NCI-H226 (cell line): Measurements from ENCODE around the gene METTL2B.
A peak's percentile ranks its signal among the peaks of the same experiment; 100 is the strongest.

ENCODE experiments used
- DNase-seq: peaks from one replicate; pipeline ENCODE4 v3.0.0-alpha.2; 2015

Gene METTL2B, protein sequence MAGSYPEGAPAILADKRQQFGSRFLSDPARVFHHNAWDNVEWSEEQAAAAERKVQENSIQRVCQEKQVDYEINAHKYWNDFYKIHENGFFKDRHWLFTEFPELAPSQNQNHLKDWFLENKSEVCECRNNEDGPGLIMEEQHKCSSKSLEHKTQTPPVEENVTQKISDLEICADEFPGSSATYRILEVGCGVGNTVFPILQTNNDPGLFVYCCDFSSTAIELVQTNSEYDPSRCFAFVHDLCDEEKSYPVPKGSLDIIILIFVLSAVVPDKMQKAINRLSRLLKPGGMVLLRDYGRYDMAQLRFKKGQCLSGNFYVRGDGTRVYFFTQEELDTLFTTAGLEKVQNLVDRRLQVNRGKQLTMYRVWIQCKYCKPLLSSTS

DNA sequence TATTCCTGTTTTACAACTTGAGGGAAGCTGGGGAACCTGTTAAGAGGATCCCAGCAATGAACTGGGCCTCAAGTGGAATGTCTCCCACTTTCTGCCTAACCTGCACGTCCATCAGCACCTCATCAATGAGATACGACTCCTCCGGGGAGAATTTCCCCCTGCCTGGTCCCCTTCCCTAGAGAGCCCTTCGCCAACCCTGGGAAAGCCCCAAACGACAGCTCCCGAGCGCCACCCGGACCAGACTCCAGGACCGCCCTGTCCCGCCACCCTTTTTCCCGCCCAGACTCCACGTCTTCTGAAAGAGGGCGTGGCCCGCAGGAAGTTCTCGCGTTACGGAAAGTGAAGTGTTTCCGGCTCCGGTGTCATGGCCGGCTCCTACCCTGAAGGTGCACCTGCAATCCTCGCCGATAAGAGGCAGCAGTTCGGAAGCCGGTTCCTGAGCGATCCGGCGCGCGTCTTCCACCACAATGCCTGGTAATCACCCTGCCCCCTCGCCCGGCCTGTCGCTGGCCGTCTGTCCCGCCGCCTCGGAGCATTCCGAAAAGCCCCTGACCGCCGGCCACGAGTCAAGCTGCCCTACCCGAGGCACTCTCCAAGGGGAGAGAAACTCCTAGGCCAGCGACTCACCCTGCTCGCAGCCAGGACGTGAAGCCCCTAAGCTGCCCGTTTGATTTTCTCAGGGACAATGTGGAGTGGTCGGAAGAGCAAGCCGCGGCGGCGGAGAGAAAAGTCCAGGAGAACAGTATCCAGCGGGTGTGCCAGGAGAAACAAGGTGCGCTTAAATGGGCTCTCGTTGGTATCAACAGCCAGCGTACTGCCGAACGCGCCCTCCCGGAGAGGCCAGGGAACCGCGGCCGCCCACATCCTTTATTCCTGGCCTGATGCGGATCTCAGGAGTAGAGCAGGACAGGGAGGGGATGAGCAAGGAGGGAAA is at the start of gene METTL2B:
Gene METTL2B (plus strand): TSS at position 347 of the 934 bp plus-strand sequence. CDS start 18 bp downstream, at position 365.
- peak; percentile 91 for DNase-seq

DNA sequence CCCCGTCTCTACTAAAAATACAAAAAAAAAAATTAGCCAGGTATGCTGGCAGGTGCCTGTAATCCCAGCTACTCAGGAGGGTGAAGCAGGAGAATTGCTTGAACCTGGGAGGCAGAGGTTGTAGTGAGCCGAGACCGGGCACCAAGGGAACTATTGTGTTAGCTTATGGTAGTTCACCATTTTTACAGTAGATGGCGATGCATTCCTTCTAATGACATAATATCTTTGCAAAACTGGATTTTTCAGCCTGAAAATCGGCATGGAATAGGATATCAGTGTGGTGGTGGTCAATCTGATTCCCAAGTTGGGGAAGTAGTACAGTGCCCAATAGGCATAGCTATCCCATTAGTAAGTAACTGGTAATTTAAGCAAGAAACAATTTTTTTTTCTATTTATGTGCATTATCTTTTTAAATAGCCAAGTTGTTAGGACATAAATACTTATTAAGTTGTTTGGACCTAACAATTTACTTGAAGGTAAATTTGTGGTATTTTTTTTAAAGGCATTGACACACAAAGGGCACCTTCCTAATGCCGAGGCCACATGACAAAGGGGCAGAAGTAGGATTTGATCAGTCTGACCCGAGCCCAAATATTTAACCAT is 49.2 kb upstream of the METTL2B start:
- DNase-seq, result no peak

DNA sequence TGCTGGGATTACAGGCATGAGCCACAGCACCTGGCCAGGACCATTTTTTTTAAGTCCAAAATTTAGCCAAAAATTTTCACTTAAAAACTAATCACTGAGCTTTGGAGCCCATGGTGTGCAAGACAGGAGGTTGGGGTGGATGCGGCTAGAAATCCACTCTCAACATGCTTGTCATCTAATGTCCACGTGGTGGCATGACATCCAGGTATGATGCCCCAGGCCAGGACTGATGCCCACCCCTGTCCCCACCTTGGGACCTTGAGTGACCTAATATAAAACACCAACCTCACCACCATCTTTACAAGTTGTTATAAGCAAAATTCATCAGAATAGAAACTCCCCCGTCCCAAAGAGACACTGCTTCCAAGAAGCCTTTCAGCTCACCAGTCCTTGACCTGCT is 46.3 kb upstream of the METTL2B start:
- DNase-seq, result no peak

DNA sequence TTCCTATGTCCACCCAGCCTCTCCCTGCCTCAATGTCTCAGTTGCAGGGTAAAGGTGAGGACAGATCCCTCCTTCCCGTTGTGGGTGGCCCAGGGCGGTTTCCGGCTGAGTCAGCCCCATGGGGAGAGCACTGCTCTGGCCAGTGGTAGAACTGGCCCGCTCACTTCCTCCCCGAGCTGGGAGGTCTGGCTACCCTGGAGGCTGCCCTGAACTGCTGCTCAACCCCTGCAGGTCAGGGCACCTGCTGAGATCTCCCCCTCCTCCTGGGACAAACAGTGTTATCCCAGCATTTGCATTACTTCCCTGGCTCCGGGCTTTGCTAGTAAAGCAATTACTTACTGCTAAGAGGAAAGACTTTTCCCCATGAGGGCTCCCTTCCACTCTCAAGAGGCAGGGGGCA is 45.3 kb upstream of the METTL2B start:
- DNase-seq, result no peak

DNA sequence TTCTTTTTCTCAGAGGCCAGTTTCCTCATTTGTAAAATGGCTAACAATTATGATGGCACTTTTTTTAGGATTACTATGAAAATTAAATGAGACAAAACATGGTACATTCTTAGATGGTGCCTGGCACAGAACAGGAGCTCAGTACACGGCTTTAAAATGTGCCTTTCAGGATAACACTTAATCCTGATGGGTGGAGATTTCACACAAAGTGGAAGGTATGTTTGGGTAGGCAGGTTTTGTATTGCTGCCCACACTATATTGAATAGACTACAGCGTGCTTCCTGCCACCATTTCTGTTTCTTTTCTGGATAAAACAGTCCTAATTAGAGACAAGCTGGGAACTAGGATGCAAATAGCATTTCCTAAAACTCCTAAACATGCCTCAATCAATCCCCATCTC is 44.8 kb upstream of the METTL2B start:
- no peak for DNase-seq

DNA sequence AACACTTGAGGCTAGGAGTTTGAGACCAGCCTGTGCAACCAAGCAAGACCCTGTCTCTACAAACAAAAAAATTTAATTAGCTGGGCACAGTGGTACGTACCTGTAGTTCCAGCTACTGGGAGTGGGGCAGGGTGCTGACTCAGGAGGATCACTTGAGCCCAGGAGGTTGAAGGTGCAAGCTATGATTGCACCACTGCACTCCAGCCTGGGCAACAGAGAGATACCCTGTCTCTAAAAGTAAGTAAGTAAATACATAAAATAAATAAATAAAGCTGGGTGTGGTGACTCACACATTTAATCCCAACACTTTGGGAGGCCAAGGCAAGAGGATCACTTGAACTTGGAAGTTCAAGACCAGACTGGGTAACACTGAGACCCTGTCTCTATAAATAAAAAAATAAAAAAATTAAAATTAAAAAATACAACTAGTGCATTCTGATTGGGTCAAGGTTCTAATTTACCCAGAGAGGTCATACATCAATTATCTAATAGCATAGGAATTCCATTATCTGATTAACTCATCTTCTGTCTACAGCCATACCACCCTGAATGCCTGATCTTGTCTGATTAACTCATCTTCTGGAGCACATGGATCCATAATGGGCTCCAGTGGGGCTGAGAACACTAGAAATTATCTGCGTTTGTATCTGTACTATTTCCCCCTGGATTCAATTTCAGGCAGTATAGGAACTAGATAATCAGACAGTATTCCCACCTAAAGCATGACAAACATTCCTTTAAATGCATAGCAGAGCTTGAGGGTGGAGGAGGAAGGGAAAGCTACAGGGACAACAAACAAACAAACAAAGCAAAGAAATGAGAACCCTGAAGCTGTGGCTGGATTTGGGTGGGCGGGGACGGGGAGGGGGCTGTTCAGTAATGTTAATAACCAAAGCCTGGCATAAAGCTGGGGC is 41.9 kb upstream of the METTL2B start:
- no peak for DNase-seq

DNA sequence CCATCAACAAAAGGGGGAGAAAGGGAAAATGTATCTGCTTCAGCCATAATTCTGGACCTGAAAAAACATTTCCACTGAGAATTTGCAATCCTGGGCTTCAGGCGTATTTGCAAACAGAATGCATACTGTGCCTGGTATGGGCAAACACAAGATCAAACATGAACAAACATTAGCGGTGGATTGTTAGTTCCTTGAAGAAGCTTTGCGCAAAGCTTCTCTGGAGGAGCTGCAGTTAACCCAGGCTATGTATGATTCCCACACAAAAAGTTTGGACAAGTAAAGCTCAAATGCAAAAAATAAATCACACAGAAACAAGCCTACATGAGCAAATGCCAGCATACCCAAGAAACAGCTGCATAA is 41.2 kb upstream of the METTL2B start:
- DNase-seq, result no peak

DNA sequence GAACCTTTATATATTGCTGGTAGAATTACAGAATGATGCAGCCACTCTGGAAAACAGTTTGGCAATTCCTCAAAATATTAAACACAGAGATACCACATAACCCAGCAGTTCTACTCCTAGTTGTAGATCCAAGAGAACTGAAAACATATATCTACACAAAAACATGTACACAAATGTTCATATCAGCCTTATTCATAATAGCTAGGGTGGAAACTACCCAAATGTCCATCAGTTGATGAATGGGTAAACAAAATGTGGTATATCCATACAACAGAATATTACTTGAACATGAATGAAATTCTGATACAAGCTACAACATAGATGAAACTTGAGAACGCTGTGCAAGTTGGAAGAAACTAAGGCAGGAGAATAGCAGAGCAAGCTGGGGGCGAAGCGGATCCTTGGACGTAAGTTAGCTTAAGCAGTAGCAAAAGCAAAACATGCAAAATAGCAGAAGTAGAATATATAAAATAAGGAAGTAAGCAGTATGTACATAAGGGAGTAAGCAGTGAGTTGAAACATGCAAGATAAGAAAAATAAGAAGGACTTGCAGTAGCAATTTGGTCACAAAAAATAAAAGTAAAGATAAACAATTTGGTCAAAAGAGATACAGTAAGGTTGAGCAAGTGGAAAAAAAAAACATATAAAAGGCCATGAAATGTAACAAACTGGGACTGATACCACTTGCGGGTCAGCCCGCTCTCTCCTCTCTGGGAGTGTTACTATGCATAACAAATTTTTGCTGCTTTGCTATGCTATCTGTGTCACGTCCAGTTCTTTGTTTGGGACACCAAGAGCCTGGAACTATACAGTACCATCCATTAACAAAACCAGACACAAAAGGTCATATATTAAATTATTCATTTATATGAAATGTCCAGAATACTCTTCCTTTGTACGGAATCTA is 38.9 kb upstream of the METTL2B start:
- DNase-seq, result no peak

DNA sequence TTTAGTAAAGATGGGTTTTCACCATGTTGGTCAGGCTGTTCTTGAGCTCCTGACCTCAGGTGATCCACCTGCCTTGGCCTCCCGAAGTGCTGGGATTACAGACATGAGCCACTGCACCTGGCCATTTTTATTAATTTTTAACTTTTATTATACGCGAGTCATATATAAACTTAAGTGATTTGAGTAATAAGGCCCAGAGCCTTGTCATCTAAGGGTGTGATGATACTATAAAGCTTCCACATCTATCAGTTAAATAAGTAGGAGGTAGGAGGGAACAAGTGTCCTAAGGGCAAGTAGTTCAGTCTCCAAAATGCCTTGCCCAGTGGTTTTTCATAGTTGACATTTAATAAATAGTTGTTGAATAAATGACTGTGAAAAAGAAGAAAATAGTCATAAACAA is 34.2 kb upstream of the METTL2B start:
- no peak for DNase-seq

DNA sequence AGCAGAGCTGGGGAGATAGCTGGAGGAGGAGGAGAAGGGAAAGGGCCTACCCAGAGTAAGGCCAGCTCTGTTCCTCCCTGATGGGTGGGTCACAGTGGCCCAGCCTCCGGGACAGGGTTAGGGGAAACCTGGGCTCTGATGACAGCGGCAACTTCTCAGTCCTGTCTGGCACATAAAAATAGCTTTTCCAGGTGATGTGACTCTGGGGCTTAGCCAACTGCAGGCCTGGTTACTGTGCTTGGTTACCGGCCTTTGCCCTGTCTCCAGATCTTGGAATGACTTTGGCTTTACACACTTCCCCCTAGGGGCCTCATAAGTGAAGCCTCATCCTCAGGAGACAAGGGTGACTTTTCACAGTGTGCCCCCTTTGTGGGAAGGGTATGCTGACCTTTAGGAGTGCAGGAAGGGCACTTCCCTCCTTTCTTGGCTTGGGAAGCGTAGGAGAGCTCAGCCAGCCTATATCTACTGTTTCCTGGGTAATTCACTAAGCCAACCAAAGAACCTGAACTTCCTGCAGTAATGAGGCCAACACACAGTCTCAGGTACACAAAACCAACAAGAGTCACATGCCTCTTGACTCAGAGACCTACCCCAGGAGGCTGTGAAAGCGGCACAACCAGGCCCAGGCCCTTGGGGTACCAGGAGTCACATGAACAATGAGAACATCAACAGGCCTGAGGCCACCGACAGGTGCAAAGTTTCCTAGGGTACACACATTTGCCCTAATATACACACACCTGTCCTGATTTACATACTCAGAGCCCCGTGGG is 32.5 kb upstream of the METTL2B start:
- no peak for DNase-seq

DNA sequence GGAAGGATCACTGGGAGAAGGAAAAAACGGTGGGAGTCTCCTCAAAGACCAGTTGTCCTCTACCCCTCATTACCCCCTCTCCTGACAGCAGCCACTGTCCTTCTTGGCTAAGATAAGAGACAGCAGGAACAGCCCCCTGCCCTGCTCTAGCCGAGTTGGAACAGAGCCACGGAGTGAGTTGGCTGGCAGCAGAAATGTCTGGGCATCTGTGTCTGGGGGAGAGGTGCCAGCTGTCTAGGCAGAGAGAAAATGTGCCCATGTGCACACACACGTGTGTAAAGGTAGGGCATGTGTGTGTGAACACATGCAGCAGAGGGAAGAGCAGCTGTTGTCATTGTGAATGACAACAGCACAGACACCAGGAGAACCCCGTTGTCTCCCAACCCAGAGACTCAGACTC is 30.2 kb upstream of the METTL2B start:
- DNase-seq, result no peak

DNA sequence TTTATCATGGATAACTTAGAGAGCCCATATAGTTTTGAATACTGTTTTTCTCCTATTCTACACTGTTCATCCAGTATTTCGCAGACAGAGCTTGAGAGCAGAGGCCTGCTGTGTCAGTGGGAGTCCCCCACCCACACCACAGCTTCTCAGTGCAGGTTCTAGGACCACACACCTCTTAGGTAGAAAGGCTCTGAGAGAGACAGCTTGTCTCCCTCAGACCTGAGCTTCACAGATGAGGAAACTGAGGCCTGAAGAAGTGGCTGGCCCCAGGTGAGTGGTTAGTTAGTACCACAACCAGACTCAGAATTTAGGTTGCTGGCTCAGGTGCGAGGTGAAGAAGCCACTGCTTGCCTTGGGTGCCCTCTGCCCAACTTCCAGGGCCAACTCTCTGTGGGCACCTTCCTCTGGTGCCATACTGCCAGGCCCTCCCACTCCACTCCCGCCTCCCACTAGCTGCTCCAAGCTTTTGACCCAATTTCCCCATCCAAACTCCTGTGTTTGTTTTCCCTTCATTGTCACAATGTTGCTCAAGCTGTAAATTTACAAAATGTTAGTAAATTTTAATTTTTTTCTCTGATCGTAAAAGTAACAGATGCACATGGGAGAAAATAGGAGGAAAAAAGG is 28.5 kb upstream of the METTL2B start:
- DNase-seq, result no peak

DNA sequence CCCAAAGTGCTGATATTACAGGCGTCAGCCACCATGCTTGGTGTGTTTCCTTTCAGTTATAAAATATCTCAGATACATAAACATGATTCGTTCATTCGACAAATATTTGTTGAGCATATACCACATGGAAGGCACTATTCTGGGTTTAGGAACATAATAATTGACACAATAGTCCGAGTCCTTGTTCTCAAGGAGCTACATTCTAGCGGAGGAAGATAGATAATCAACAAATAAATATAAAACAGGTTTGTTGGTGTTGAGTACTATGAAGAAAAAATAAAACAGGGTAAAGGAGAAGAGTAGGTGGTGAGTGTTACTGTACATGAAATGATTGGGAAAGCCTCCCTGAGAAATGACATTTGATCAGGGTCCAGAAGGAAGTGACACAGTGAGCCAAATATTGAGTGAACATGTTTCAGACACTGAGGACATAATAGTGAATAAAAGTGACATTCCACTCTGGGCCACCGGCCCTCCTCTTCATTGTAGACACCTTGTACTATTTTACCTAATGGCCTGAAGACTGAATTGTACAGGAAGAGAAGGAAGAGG is 27.7 kb upstream of the METTL2B start:
- no peak for DNase-seq

DNA sequence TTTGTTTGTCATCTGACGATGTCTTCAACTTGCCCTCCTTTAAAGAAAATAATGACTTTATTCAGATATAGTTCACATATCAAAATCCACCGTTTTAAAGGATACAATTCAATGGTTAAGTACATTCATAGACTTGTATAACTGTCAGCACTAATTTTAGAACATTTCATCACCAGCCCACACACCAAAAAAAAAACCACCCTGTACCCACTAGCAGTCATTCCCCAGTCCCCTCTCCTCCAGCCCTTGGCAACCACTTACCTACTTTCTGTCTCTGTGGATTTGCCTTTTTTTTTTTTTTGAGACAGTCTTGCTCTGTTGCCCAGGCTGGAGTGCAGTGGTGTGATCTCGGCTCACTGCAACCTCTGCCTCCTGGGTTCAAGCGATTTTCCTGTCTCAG is 26.1 kb upstream of the METTL2B start:
- no peak for DNase-seq

DNA sequence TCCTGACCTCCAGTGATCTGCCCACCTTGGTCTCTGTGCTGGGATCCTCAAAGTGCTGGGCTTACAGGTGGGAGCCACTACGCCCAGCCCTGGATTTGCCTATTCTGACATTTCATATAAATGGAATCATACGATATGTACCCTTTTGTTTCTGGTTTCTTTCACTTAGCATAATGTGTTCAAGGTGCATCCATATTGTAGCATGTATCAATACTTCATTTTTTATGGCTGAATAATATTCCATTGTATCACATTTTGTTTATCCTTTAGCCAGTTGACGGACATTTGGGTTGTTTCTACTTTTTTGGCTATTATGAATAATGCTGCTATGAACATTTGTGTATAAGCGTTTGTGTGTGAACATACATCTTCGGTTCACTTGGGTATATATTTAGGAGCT is 25.6 kb upstream of the METTL2B start:
- no peak for DNase-seq

DNA sequence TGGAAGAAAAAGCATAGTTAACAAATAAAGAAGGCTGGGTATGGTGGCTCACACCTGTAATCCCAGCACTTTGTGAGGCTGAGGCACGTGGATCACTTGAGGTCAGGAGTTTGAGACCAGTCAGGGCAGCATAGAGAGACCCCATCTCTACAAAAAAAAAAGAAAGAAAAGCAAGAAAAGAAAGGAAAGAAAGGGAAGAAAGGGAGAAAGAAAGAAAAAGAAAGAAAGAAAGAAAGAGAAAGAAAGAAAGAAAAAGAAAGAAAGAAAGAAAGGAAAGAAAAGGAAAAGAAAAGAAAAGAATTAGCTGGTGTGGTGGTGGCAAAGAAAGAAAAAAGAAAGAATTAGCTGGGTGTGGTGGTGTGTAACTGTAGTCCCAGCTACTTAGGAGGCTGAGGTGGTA is 24.0 kb upstream of the METTL2B start:
- no peak for DNase-seq

DNA sequence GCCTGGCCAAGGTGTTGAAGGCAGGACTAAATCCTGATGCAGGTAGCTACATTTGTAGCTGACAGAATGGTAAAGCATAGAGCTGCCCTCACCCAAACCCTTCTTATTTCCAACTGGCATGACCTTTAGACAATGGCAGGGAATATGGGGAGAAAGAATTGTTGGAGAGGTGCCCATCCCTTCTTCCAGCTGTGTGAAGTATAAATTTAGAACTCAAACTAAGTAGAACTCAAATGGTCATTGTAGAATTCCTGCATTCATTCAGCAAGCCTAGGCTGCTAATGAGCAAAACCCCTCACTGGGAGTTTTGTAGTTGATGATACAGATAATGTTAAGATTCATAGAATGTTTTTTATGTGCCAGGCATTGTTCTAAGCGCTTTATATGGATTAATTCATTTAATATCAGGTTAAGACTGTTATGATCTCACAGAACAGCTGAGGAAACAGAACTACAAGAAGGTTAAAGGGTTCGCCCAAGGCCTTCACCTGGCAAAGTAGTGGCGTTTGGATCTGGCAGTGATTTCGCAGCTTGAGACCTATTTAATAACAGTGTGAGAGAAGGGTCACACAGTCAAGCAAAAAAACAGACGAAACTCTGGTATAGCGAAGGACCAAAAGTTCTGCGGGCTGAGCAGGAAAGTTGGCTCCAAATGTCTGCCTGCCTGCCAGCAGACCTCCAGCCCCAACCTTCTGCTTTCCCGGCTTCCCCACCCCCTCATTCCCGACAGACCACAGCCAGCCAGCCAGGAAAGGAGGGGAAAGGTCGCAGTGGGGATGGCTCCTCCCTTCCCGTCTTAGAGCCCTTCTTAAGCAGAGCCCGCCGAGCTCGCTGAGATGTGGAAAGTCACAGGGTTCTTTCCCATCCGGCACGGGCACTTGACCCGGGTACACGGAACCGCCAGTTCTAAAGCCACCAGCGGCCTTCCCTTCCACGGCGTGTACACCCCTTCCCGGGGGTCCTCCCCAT is 22.4 kb upstream of the METTL2B start:
- no peak for DNase-seq

DNA sequence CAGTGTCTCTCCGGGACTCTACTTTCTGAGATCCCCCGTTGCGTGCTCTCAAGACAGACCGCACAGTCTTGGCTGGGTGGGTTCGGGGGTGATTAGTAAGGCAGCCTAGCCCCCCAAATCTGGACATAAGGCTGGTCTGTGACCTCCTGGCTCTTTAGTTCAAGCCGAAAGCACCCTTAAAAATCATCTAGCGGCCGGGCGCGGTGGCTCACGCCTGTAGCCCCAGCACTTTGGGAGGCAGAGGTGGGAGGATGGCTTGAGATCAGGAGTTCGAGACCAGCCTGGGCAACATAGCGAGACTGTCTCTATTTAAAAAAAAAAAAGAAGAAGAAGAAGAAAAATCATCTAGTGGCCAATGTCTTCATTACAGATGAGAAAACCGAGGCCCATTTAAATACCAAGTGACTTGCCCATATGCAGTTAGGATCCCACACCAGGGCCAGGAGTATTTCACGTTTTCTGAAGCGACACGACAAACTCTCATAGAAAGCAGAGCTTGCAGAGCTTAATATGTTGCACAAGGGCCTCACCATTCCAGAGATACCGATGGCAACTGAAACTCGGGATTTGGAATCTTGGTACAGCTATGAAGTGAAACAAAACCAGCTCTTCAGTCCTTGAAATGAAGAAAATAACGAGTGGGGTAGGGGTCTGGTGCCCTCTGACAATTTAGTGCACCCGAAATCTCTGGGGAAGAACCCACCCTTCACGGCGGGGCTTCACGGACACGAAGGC is 21.6 kb upstream of the METTL2B start:
- no peak for DNase-seq
